Astrocyte of the cerebellum (primary cell): ENCODE results near the gene PTK7.
"Not testable (repeated sequence)": the region's sequence is repeated elsewhere in the genome, so short reads cannot be mapped to it uniquely, and the experiment has no call there.

Experiments used
- DNase-seq: peaks from one replicate; pipeline ENCODE4 v3.0.0-alpha.2; 2011; ENCODE audit warnings: low read depth
- H3K4me3 ChIP-seq: 2 replicates; pipeline ENCODE4 v1.5.1; 2011; ENCODE audit warnings: mild to moderate bottlenecking, low read depth, low read length, moderate library complexity
- in situ Hi-C: cut with HindIII; loops from 2 replicates; pipeline ENCODE4 v1.10.0; 2017; ENCODE audit warnings: low sequenced_read_pairs
- TF ChIP-seq, protein P1 (sequence below): IDR thresholded peaks from 2 replicates; pipeline ENCODE4 v1.5.1; 2012; ENCODE audit warnings: low read length, low read depth, moderate library complexity, mild to moderate bottlenecking; ENCODE audit errors: missing control alignments

The PTK7 gene

GRCh38 chr6:43127877-43128276 is 51.8 kb downstream of the PTK7 start:
- no peak overlapping the region for H3K4me3 ChIP-seq
- in situ Hi-C loops, result no loop called here
- TF ChIP-seq, protein P1, sequence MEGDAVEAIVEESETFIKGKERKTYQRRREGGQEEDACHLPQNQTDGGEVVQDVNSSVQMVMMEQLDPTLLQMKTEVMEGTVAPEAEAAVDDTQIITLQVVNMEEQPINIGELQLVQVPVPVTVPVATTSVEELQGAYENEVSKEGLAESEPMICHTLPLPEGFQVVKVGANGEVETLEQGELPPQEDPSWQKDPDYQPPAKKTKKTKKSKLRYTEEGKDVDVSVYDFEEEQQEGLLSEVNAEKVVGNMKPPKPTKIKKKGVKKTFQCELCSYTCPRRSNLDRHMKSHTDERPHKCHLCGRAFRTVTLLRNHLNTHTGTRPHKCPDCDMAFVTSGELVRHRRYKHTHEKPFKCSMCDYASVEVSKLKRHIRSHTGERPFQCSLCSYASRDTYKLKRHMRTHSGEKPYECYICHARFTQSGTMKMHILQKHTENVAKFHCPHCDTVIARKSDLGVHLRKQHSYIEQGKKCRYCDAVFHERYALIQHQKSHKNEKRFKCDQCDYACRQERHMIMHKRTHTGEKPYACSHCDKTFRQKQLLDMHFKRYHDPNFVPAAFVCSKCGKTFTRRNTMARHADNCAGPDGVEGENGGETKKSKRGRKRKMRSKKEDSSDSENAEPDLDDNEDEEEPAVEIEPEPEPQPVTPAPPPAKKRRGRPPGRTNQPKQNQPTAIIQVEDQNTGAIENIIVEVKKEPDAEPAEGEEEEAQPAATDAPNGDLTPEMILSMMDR, result no peak
- no peak for DNase-seq

GRCh38 chr6:43128926-43129325 is 52.8 kb downstream of the PTK7 start:
- H3K4me3 ChIP-seq, result no peak overlapping the region
- in situ Hi-C loops, result no loop called here
- no peak for DNase-seq
- TF ChIP-seq, protein P1, result no peak

DNA sequence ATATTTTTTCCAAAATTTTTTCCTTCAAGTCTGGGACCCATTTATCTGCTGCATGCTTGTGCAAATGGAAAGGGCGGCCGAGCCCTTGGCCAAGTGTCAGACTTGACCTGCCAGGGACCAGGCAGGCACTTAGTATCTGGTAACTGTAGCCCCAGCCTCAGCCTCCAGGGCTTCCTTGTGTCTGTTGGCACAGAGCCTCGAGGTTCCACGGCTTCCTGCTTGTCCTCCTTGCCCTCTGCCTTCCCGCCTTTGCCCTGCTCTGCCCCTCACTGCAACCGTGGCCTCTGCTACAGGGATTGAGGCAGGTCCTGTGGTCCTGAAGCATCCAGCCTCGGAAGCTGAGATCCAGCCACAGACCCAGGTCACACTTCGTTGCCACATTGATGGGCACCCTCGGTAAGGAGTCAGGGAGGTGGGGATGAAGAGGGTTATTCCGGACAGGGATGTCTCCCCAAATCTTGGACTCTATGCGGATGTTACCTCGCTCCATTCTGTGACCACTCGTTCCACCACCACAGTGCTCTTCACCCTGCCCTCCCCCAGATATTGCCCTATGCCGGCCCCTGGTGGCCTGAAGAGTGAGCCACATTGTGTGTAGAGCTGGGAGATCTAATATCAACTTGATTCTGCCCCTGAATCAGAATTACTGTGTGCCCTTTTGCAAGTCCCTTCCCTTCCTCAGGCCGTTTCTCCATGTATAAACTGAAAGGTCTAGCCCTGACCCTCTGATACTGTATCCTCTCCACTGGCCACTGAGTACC is 53.5 kb downstream of the PTK7 start:
- TF ChIP-seq, protein P1, result peak; percentile 85
- in situ Hi-C loops, result no loop called here
- no peak overlapping the region for H3K4me3 ChIP-seq
- peak; percentile 24 for DNase-seq

DNA sequence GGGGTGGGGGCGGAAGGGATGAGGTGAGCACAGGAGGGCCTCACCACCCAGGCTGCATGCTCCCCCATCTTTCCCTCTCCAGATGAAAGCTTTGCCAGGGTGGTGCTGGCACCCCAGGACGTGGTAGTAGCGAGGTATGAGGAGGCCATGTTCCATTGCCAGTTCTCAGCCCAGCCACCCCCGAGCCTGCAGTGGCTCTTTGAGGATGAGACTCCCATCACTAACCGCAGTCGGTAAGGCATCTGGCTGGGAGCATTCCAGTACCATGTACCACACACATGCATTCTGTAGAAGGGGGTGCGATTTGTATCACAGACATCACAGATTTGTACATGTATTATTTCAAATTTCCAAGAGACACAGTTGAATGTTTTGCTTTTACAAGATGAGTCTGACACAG is 54.3 kb downstream of the PTK7 start:
- no peak overlapping the region for H3K4me3 ChIP-seq
- in situ Hi-C loops, result no loop called here
- DNase-seq, result no peak
- TF ChIP-seq, protein P1, result no peak

DNA sequence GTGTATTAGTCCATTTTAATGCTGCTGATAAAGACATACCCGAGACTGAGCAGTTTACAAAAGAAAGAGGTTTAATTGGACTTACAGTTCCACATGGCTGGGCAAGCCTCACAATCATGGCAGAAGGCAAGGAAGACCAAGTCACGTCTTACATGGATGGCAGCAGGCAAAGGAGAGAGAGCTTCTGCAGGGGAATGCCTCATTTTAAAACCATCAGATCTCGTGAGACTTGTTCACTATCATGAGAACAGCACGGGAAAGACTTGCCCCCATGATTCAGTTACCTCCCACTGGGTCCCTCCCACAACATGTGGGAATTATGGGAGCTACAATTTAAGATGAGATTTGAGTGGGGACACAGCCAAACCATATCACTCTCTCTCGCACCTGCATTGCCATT is 55.3 kb downstream of the PTK7 start:
- in situ Hi-C loops, H3K4me3 ChIP-seq, DNase-seq: not testable (repeated sequence)

- TF ChIP-seq, protein P1, result no peak
- no peak overlapping the region for H3K4me3 ChIP-seq
- in situ Hi-C loops, result no loop called here
- no peak for DNase-seq
These were observed 62.2 kb downstream of the PTK7 start for GRCh38 chr6:43138267-43138666.

DNA sequence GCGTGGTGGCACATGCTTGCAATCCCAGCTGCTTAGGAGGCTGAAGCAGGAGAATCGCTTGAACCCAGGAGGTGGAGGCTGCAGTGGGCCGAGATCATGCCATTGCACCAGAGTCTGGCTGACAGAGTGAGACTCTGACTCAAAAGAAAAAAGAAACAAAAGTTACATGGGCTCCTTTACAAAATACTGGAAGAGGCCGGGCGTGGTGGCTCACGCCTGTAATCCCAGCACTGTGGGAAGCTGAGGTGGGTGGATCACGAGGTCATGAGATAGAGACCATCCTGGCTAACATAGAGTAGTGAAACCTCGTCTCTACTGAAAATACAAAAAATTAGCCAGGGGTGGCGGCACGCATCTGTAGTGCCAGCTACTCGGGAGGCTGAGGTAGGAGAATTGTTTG is 63.9 kb downstream of the PTK7 start:
- H3K4me3 ChIP-seq, in situ Hi-C loops, DNase-seq: not testable (repeated sequence)
